Activated CD4-positive, alpha-beta T cell treated with anti-CD3 and anti-CD28 coated beads, Interleukin-10, Interleukin-2, amounts not matched to agents 100 ng/mL and 50 ng/mL, durations not matched to agents 16 hours and 8 hours (primary cell): ENCODE results near the gene SLC4A3.
"Not testable (repeated sequence)": the region's sequence is repeated elsewhere in the genome, so short reads cannot be mapped to it uniquely, and the experiment has no call there.

Experiments
- DNase-seq: peaks from one replicate; pipeline ENCODE4 v3.0.0-alpha.2; 2020

The SLC4A3 gene

GRCh38 chr2:219651656-219652055, 24.2 kb downstream of the SLC4A3 start:
- DNase-seq: not testable (repeated sequence)

GRCh38 chr2:219656526-219656925, 29.1 kb downstream of the SLC4A3 start:
- DNase-seq: no peak

GRCh38 chr2:219658196-219658846, 30.9 kb downstream of the SLC4A3 start:
- DNase-seq: no peak

GRCh38 chr2:219658874-219659273, 31.4 kb downstream of the SLC4A3 start:
- DNase-seq: no peak

GRCh38 chr2:219661197-219661954, 33.9 kb downstream of the SLC4A3 start:
- no peak for DNase-seq

- no peak for DNase-seq
Measured at GRCh38 chr2:219661955-219662395, 34.5 kb downstream of the SLC4A3 start.

GRCh38 chr2:219662566-219662965, 35.1 kb downstream of the SLC4A3 start:
- DNase-seq: no peak

- DNase-seq: no peak
Measured at GRCh38 chr2:219663116-219663762, 35.8 kb downstream of the SLC4A3 start.

- DNase-seq: no peak
Measured at GRCh38 chr2:219664041-219664440, 36.6 kb downstream of the SLC4A3 start.

GRCh38 chr2:219664944-219665343, 37.5 kb downstream of the SLC4A3 start:
- no peak for DNase-seq

GRCh38 chr2:219665926-219666325, 38.5 kb downstream of the SLC4A3 start:
- no peak for DNase-seq

- no peak for DNase-seq
Measured at GRCh38 chr2:219668316-219668715, 40.9 kb downstream of the SLC4A3 start.

- DNase-seq: no peak
Measured at GRCh38 chr2:219670386-219670785, 43.0 kb downstream of the SLC4A3 start.

GRCh38 chr2:219671279-219671678, 43.8 kb downstream of the SLC4A3 start:
- no peak for DNase-seq

- no peak for DNase-seq
Measured at GRCh38 chr2:219672406-219672805, 45.0 kb downstream of the SLC4A3 start.

GRCh38 chr2:219675221-219675620, 47.8 kb downstream of the SLC4A3 start:
- no peak for DNase-seq

GRCh38 chr2:219676586-219676985, 49.2 kb downstream of the SLC4A3 start:
- no peak for DNase-seq

GRCh38 chr2:219679041-219679440, 51.6 kb downstream of the SLC4A3 start:
- DNase-seq: no peak

- DNase-seq: no peak
Measured at GRCh38 chr2:219679571-219679970, 52.1 kb downstream of the SLC4A3 start.

- no peak for DNase-seq
Measured at GRCh38 chr2:219680958-219681693, 53.7 kb downstream of the SLC4A3 start.

- no peak for DNase-seq
Measured at GRCh38 chr2:219681694-219682300, 54.4 kb downstream of the SLC4A3 start.

GRCh38 chr2:219683474-219683873, 56.0 kb downstream of the SLC4A3 start:
- DNase-seq: not testable (repeated sequence)
